Lung microvascular endothelial cell (primary cell): ENCODE data around the gene NPLOC4. TPM values are rescaled to one million over a fixed set of nuclear protein-coding genes. Genes with fewer than 3 reads are reported as not detected.

Experiments
- DNase-seq, 2 donors: peaks; one replicate each; pipeline versions ENCODE4 v3.0.0 to v3.0.0-alpha.2; 2010; ENCODE audit warnings: low read depth in 2 of 2
- total RNA-seq: library from RNA; depleted of rRNA; stranded (reverse); fragments of >200 nt; gene quantifications from 2 replicates; pipeline ENCODE4 v1.2.1, GENCODE V29; 2014

NPLOC4 gene
- total RNA-seq, 1 donor from 2014 or later: 51.2 TPM

DNA sequence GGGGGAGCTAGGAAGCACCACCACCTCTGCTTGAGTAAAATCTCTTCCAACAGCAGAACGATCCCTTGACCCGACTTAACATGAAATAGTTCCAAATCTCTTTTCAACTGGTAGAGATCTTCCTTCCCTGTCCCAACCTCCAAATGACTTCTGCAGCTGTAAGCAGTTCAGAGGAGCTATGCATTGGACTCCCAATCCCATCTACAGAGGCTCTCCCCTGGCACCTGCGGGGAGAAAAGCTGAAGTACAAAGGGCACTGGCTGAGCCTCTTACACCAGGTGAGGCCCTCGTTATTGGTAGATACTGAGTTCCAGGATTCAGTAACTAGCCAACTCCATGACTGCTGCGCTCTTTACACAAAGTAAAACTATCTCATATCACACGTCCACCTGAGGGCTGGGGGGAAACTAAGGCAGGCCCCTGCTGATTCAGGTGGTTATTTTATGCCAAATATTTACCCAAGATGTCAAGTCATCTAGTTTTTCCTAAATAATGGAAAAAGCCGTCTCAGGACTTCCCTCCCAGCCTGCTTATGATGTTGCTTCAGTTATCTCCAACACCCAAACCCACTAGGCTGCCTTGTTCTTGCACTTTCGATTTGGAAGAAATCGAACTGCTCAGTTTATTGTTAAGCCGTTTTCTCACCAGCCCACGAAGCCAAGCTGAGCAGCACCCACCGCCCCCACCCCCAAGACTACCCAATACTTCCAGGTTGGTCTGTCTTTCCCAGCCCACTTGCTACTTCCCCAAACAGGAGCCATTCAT lies 127.5 kb downstream of the NPLOC4 start:
- DNase-seq: peak in 1 of 2 donors; percentile 39

DNA sequence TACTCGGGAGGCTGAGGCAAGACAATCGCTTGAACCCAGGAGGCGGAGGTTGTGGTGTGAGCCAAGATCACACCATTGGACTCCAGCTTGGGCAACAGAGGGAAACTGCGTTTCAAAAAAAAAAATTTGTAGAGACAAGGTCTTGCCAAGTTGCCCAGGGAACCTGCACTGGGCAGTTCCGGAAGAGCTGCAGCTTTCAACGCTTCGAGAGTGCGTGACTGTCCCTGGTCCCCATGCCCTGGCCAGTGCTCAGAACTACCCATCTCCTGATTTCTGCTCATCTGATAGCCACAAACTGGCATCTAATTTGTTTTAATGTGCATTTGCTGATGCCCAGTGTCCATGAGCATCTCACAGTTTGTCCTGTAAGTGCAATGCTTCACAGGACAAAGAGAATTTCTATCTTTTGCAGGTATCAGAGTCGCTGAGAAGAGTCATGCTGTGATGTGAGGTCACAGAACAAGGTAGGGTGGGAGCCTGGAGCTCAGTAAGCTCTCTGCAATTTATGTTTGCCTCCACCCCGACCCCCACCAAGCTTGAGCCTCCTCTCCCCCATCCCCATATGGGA lies 128.2 kb downstream of the NPLOC4 start:
- peak; percentile 41 to 74 for DNase-seq

Other genes starting within 250 kb of the NPLOC4 start
- gene BAHCC1, start 241.7 kb downstream of the NPLOC4 start, total RNA-seq: 2.6 TPM in 2 replicates
- 3,444 and 5,949 TPM in 2 replicates for gene ACTG1, start 124.3 kb downstream of the NPLOC4 start, total RNA-seq
- 0.20 and 0.44 TPM in 2 replicates for gene FSCN2, start 108.7 kb downstream of the NPLOC4 start, total RNA-seq
- gene FAAP100, start 84.8 kb downstream of the NPLOC4 start, total RNA-seq: 10.0 and 13.9 TPM in 2 replicates
- gene TSPAN10, start 84 bp upstream of the NPLOC4 start, total RNA-seq: 0.22 and 0.99 TPM in 2 replicates
- gene PDE6G, start 19.4 kb upstream of the NPLOC4 start, total RNA-seq: 1.1 and 4.8 TPM in 2 replicates
- 21.4 and 30.4 TPM in 2 replicates for gene OXLD1, start 29.5 kb upstream of the NPLOC4 start, total RNA-seq
- gene CCDC137, start 29.6 kb upstream of the NPLOC4 start, total RNA-seq: 5.7 and 6.9 TPM in 2 replicates
- 28.6 and 29.4 TPM in 2 replicates for gene ARL16, start 46.7 kb upstream of the NPLOC4 start, total RNA-seq
- 43.2 and 45.2 TPM in 2 replicates for gene HGS, start 46.9 kb upstream of the NPLOC4 start, total RNA-seq
- 7.8 and 8.7 TPM in 2 replicates for gene MRPL12, start 66.3 kb upstream of the NPLOC4 start, total RNA-seq
- gene SLC25A10, start 75.2 kb upstream of the NPLOC4 start, total RNA-seq: 6.7 and 11.8 TPM in 2 replicates
- not detected in 2 replicates for gene GCGR, start 167.0 kb upstream of the NPLOC4 start, total RNA-seq
- 93.7 and 178 TPM in 2 replicates for gene MCRIP1, start 196.2 kb upstream of the NPLOC4 start, total RNA-seq
- not detected in 2 replicates for gene PPP1R27, start 197.9 kb upstream of the NPLOC4 start, total RNA-seq
- 504 and 688 TPM in 2 replicates for gene P4HB, start 223.4 kb upstream of the NPLOC4 start, total RNA-seq
- 91.7 and 92.9 TPM in 2 replicates for gene ARHGDIA, start 234.2 kb upstream of the NPLOC4 start, total RNA-seq